ENCODE measurements around the gene CD276.

GRCh38 chr15:73697033-73697467 lies 12.9 kb downstream of the CD276 start:
- TF ChIP-seq CTCF (IDR thresholded peaks at IDR 0.05) (no peak), POLR2A (IDR thresholded peaks at IDR 0.05) (peak in 1 of 2 donors; percentile 34)
